Endothelial cell of umbilical vein (primary cell): ENCODE measurements around the gene FSTL4. TPM values are rescaled to one million over a fixed set of nuclear protein-coding genes. Genes with fewer than 3 reads are reported as not detected.

Experiments used
- BruUV-seq: library from RNA; stranded (reverse); fragments of 400-500 nt; replicated peaks from 2 replicates; lab custom pipeline; 2021; lab: Mats Ljungman, UMichigan
- CTCF ChIA-PET: fragments of 300-600, 350-600 bp; sonication (Branson Sonifier 250); formaldehyde crosslinking; loops from one replicate; lab custom pipeline; 2021; ENCODE audit warnings: antibody characterized with exemption, inconsistent platforms; lab: Charles Lee
- POLR2A ChIA-PET: fragments of 300-600, 350-600 bp; sonication (Branson Sonifier 250); formaldehyde crosslinking; loops from one replicate; lab custom pipeline; 2021; ENCODE audit warnings: antibody characterized with exemption, inconsistent platforms; lab: Charles Lee
- DNase-seq: peaks from one replicate; pipeline ENCODE4 v3.0.0-alpha.2; 2011; ENCODE audit warnings: low read depth, low spot score
- FAIRE-seq: peaks from 2 replicates; lab custom pipeline; 2011; peaks lifted over from hg19 to GRCh38; lab: Jason Lieb, UNC
- H2AFZ ChIP-seq: 2 replicates; pipeline ENCODE4 v1.6.0; 2012; ENCODE audit warnings: low read depth, low read length, control low read depth, inconsistent platforms
- H3K27ac ChIP-seq: 2 replicates; pipeline ENCODE4 v1.5.1; 2011; ENCODE audit warnings: low read depth, mild to moderate bottlenecking, control low read depth, low read length, moderate library complexity; ENCODE audit not compliant: insufficient read depth
- H3K27me3 ChIP-seq, 2 experiments: 2 replicates each; pipeline versions ENCODE4 v1.6.0 to v1.6.1; 2011; ENCODE audit warnings: low read length in 2 of 2, mixed read lengths in 1 of 2; ENCODE audit not compliant: control insufficient read depth in 2 of 2, insufficient read depth in 2 of 2
- H3K36me3 ChIP-seq, 2 experiments: 2 replicates in 1 of 2; 3 replicates in 1 of 2; pipeline ENCODE4 v1.5.1; 2011; ENCODE audit warnings: low read length in 2 of 2, mild to moderate bottlenecking in 1 of 2, moderate library complexity in 1 of 2; ENCODE audit not compliant: control insufficient read depth in 2 of 2, insufficient read depth in 2 of 2; ENCODE audit errors: extremely low read depth in 1 of 2
- H3K4me1 ChIP-seq: 3 replicates; pipeline ENCODE4 v1.5.1; 2011; ENCODE audit warnings: mild to moderate bottlenecking, low read length; ENCODE audit not compliant: control insufficient read depth, insufficient read depth; ENCODE audit errors: extremely low read depth
- H3K4me2 ChIP-seq: 2 replicates; pipeline ENCODE4 v1.6.1; 2011; ENCODE audit warnings: low read length, control low read depth, mixed read lengths; ENCODE audit not compliant: insufficient read depth
- H3K4me3 ChIP-seq, 3 experiments: fragments of 200-600 bp in 1 of 3; sonication (generic), shearing (Covaris generic) in 1 of 3; replicated peaks in 1 of 3; 2 replicates each; pipeline ENCODE4 v1.5.1; 2011 to 2016; ENCODE audit warnings: control low read depth in 3 of 3, low read length in 3 of 3, mild to moderate bottlenecking in 2 of 3, inconsistent platforms in 1 of 3, low read depth in 1 of 3, moderate library complexity in 1 of 3; ENCODE audit not compliant: insufficient read depth in 1 of 3
- H3K79me2 ChIP-seq: 2 replicates; pipeline ENCODE4 v1.6.0; 2012; ENCODE audit warnings: low read length, inconsistent platforms; ENCODE audit not compliant: control insufficient read depth, insufficient read depth
- H3K9ac ChIP-seq: replicated peaks from 2 replicates; pipeline ENCODE3; 2011; ENCODE audit warnings: low read length, control low read depth; ENCODE audit not compliant: insufficient read depth; ENCODE audit errors: extremely low read depth
- H3K9me1 ChIP-seq: replicated peaks from 3 replicates; pipeline ENCODE4 v1.6.0; 2011; ENCODE audit warnings: mild to moderate bottlenecking, low read length; ENCODE audit not compliant: control insufficient read depth, insufficient read depth; ENCODE audit errors: extremely low read depth
- H3K9me3 ChIP-seq: replicated peaks from 2 replicates; pipeline ENCODE4 v1.5.1; 2012; ENCODE audit warnings: low read length, inconsistent platforms; ENCODE audit not compliant: control insufficient read depth, insufficient read depth
- H4K20me1 ChIP-seq: replicated peaks from 2 replicates; pipeline ENCODE3; 2011; ENCODE audit warnings: mild to moderate bottlenecking, low read length; ENCODE audit not compliant: control insufficient read depth, insufficient read depth; ENCODE audit errors: extremely low read depth
- EZH2 ChIP-seq: IDR thresholded peaks from 2 replicates; pipeline ENCODE4 v1.6.1; 2012; ENCODE audit warnings: borderline replicate concordance, low read depth, mild to moderate bottlenecking, moderate library complexity, low read length, inconsistent platforms; ENCODE audit not compliant: severe bottlenecking
- FOS ChIP-seq: IDR thresholded peaks from 2 replicates; pipeline ENCODE4 v1.6.1; 2011; ENCODE audit warnings: mild to moderate bottlenecking, low read length, moderate library complexity, borderline replicate concordance; ENCODE audit not compliant: insufficient read depth
- JUN ChIP-seq: IDR thresholded peaks from 2 replicates; pipeline ENCODE4 v1.6.1; 2011; ENCODE audit warnings: borderline replicate concordance, low read depth; ENCODE audit not compliant: insufficient read length, insufficient read depth
- MYC ChIP-seq: IDR thresholded peaks from one replicate; pipeline ENCODE4 v1.6.1; 2011; ENCODE audit warnings: mild to moderate bottlenecking, low read depth, low read length
- dilution Hi-C: fragments of 300-500 bp; cut with MboI; formaldehyde crosslinking; loops from one replicate; pipeline ENCODE4 v1.15.0; 2019; ENCODE audit warnings: low sequenced_read_pairs; ENCODE audit not compliant: extremely low pct_ligation_motif_present
- intact Hi-C: fragments of 100-400 bp; cut with micrococcal nuclease; formaldehyde crosslinking; loops from one replicate; pipeline ENCODE4 v1.10.0; 2022
- polyA plus RNA-seq, 4 experiments: library from polyadenylated mRNA; depleted of rRNA in 3 of 4; stranded (reverse) in 3 of 4; unstranded in 1 of 4; fragments of >200 nt; gene quantifications; 2 replicates each; pipeline versions ENCODE4 v1.2.1 to v1.2.3, GENCODE V29; 2011 to 2012; ENCODE audit warnings: missing spikeins in 1 of 4
- total RNA-seq: library from RNA; stranded (reverse); gene quantifications from 2 replicates; pipeline ENCODE4 v1.2.3, GENCODE V29; 2021
- TF ChIP-seq, protein P1 (sequence below): IDR thresholded peaks from 2 replicates; pipeline ENCODE4 v1.6.1; 2011; ENCODE audit not compliant: insufficient read depth, insufficient read length
- TF ChIP-seq, protein P2 (sequence below), 2 donors: IDR thresholded peaks; 1 replicate in 1 of 2; 2 replicates in 1 of 2; pipeline ENCODE4 v1.5.1; 2011; ENCODE audit warnings: low read length in 2 of 2, mild to moderate bottlenecking in 2 of 2, moderate library complexity in 2 of 2, control low read depth in 1 of 2, inconsistent platforms in 1 of 2, low read depth in 1 of 2; ENCODE audit not compliant: insufficient read depth in 1 of 2; ENCODE audit errors: extremely low read depth in 1 of 2

FSTL4 gene
- total and polyA plus RNA-seq, 2 donors (not counting 3 experiments of a cell fraction or from before 2014, with no cell fraction given), result 0.18 TPM; not detected in 1

GRCh38 chr5:133506181-133506580, 106.2 kb downstream of the FSTL4 start:
- Histone ChIP-seq H3K36me3 (no peaks in the 10 kb centered on the region), H3K4me2 (no peak overlapping the region), H3K27ac (no peak overlapping the region), H3K4me1 (no peaks in the 10 kb centered on the region), H3K79me2 (no peaks in the 10 kb centered on the region), H3K4me3 (no peak overlapping the region), H3K9me1 (no peaks in the 10 kb centered on the region), H4K20me1 (no peaks in the 10 kb centered on the region), H3K9me3 (no peaks in the 10 kb centered on the region), H3K27me3 (peaks cover 4 to 6% of the 10 kb centered on the region in 2 experiments), H2AFZ (no peak overlapping the region), H3K9ac (no peak overlapping the region)
- BruUV-seq, result no TSS peak
- TF ChIP-seq, protein P1, sequence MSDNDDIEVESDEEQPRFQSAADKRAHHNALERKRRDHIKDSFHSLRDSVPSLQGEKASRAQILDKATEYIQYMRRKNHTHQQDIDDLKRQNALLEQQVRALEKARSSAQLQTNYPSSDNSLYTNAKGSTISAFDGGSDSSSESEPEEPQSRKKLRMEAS, result no peak
- no peak for TF ChIP-seq JUN
- TF ChIP-seq EZH2, result no peak
- TF ChIP-seq, protein P2, sequence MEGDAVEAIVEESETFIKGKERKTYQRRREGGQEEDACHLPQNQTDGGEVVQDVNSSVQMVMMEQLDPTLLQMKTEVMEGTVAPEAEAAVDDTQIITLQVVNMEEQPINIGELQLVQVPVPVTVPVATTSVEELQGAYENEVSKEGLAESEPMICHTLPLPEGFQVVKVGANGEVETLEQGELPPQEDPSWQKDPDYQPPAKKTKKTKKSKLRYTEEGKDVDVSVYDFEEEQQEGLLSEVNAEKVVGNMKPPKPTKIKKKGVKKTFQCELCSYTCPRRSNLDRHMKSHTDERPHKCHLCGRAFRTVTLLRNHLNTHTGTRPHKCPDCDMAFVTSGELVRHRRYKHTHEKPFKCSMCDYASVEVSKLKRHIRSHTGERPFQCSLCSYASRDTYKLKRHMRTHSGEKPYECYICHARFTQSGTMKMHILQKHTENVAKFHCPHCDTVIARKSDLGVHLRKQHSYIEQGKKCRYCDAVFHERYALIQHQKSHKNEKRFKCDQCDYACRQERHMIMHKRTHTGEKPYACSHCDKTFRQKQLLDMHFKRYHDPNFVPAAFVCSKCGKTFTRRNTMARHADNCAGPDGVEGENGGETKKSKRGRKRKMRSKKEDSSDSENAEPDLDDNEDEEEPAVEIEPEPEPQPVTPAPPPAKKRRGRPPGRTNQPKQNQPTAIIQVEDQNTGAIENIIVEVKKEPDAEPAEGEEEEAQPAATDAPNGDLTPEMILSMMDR (IDR thresholded peaks at IDR 0.05; ENCODE audit: extremely low read depth in 1 of 2, insufficient read depth in 1 of 2, low read depth in 1 of 2, low read length in 2 of 2), result no peak
- no peak for TF ChIP-seq MYC
- TF ChIP-seq FOS, result no peak
- intact Hi-C loops, result no loop called here
- no peak for FAIRE-seq
- dilution Hi-C loops, result no loop called here
- ChIA-PET POLR2A (no interaction called here), CTCF (interaction anchor here (1.3 kb wide), 1 partner anchor 20 kb away, joined by 4 read pairs; no protein-coding TSS in a partner anchor)
- no peak for DNase-seq
